ENCODE measurements around the gene HMGB4.

The HMGB4 gene, protein sequence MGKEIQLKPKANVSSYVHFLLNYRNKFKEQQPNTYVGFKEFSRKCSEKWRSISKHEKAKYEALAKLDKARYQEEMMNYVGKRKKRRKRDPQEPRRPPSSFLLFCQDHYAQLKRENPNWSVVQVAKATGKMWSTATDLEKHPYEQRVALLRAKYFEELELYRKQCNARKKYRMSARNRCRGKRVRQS

DNA sequence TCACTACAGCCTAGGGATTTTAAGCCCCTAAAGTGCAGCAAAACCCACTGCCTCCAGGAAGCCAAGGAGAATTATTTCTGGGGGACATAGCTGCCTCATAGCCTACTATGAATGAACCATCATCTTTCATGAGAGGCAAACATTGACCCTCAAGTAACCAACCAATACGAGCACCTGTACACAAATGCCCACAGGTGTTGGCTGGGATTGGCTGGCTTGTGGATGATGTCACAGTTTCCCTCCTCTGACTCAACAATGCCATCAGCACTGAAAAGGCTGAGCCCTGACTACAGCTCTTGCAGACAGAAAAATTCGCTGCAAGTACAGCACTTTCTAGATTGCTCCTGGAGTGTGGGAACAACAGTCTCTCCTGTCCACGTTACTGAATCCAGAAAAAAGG, at the start of gene HMGB4:
TSS of gene HMGB4 (plus strand) at position 301 of the 400 bp plus-strand sequence. CDS start 113 bp downstream, outside the sequence.
- DNase-seq = no peak

DNA sequence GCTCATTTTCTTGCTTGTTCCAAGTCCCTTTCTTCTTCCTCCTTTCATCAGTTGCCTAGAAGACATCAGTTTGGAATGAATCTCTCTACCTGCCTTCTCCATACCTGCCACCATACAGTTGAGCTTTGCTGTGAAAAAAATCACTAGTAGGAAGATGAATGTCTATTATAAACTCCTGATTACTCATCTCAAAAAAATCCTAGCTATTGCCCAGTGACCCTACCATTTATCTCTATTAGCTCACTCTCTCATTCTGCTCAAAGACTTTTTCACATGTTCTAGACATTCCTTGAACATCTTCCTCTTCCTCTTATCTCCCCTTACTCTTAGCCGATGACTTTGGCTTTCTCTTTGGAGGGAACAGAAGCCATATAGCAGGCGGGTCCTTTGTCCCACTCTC, 49.7 kb upstream of the HMGB4 start:
- no peak for DNase-seq

DNA sequence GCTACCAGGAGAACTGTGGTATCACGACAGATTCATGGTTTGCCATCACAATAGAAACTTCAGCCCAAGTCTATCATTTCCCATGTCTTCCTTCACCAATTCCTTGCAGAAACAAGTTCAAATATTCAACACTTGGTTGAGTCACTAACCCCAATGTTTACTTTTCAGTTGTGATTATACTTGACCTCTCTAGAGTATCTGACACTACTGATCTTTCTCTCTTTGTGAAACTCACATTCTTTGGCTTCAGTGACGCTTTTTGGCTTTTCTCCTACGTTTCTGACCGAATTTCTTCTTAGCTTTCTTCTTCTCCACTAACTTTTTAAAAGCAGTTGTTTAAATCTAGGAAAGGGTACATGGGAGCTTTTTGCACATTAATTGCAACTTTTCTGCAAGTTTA, 48.8 kb upstream of the HMGB4 start:
- DNase-seq = no peak

DNA sequence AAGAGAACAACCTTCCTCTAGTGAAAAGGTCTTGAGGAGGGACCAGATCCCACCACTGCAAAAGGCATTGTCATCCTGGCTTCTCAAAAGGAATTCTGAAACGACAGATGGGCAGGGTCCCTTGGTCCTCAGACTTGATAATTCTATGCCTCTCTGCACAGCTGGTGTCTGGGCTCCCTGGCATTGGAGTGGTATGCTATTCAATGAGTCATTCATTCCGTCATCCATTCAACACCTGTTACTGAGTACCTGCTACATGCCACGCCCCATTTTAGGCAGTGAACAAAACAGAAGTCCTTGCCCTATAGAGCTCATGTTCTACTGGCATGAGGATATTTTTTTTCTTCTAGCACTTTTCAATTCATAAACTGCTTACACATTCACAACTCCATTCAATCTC, 45.8 kb upstream of the HMGB4 start:
- no peak for DNase-seq

- DNase-seq = no peak
Observed at GRCh38 chr1:33819290-33819912, 44.5 kb upstream of the HMGB4 start.

GRCh38 chr1:33819913-33820311, 44.0 kb upstream of the HMGB4 start:
- DNase-seq = no peak

GRCh38 chr1:33820804-33821203, 43.1 kb upstream of the HMGB4 start:
- no peak for DNase-seq

DNA sequence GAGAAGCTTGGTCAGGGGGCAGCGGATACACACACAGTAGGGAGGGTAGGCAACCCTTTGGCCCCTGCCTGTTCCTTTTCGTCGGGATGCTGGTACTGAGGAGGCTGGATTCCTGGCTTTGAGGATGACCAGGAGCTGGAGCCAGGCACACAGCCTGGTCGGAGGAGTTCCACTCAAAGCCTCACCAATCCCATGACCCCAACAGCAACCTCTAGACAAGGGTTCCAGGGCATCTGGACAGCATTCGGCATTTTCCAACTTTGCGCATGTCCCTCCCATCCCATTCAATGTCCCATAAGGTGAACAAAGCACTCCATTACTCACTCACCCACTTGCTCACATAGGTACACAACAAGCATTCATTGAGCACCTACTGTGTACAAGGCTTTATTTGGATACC, 42.6 kb upstream of the HMGB4 start:
- no peak for DNase-seq

- DNase-seq = no peak
Observed at GRCh38 chr1:33822396-33822795, 41.5 kb upstream of the HMGB4 start.

GRCh38 chr1:33823401-33823800, 40.5 kb upstream of the HMGB4 start:
- DNase-seq = no peak

- DNase-seq = no peak
Observed at GRCh38 chr1:33823830-33824229, 40.0 kb upstream of the HMGB4 start.

DNA sequence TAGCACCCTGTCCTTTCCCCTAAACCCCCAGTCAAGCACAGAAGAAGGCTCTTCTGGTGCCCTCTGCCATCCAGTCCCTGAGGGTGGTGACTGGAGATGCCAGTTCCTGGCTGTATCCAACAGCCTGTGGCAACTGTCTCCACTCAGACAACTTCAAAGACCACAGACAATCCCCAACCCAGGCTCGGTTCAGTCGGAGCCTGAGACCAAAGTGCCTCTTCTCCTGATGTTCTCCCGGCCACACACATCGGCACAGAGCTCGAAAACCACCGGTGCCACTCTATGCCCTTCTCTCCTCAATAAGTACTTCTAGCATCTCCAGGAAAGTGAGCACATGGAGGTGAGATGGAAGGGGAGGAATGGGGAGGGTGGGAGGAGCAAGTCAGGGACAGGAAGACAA, 39.6 kb upstream of the HMGB4 start:
- no peak for DNase-seq

DNA sequence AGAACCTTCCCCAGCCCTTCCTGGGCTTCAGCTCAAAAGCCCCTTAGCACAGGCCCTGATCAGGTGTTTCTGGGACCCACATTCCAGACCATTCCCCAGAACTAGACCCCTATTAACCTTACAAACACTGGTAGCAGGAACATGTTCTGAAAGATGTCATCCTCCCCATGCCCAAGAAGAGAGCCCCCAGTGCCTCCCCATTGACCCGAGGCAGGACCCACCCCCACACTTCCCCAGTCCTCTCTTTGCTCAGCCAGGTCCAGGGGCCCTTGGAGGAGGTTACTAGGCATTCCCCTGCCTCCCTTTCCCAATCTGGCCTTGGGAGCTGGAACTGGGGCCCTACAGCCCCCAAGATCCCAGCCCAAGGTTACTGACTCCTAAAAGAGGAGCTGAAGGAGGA, 38.9 kb upstream of the HMGB4 start:
- DNase-seq = no peak

DNA sequence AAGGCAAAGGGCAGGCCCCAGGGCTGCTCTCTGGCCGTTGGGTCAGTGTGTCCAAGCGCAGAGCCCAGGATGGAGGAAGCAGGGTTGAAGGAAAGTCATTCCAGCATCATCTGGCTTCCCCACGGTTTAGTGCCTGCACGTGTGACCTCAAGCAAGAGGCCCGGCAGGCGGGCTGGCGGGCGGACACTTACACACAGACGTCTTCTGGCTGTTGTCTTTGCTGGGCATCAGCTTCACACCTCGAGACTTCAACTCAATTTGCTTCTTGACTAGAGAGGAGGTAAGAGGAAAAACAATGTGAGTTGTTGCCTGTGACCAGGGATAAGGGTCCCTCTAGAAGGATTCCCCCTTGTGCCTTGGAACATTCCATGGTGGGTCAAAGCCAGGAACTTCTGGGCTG, 38.4 kb upstream of the HMGB4 start:
- no peak for DNase-seq

GRCh38 chr1:33826311-33826710, 37.6 kb upstream of the HMGB4 start:
- no peak for DNase-seq

DNA sequence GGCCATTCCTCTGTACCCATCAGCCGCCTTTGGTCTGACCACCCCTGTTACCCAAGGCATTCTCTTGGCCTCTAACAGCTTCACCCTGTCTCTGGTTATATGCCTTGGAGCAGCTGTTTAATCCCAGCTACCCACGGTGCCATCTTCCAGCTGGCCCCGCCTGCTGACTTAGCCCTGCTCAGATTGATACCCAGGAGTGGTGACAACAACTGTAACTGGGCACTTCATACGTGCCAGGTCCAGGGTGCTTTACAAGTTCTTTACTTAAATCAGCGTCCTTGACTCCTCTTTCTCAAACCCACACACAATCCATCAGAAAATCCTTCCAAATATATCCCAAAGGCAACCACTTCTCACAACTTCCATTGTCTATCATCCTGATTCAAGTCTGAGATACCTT, 37.2 kb upstream of the HMGB4 start:
- no peak for DNase-seq

- DNase-seq = no peak
Observed at GRCh38 chr1:33828059-33828458, 35.8 kb upstream of the HMGB4 start.

DNA sequence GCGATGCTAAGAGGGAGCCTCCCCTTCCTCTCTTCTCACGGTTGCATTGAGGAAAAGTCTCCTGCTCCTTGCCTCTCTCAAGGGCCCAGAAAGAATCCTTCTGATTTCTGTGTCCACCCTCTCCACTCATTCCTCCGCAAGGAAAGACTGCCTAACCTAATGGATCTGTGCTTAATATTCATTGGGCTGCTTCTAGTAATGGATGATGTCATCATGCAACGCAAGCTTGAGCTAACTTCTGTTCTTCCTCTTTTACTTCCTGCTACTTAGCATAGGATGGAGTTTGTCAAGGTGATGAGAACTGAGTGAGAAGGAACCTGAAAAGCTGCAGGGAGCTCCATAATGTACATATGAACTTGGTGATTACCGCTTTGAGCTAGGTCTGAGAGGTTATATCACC, 35.2 kb upstream of the HMGB4 start:
- DNase-seq = no peak

GRCh38 chr1:33836911-33837310, 27.0 kb upstream of the HMGB4 start:
- no peak for DNase-seq

GRCh38 chr1:33837635-33838034, 26.2 kb upstream of the HMGB4 start:
- no peak for DNase-seq

DNA sequence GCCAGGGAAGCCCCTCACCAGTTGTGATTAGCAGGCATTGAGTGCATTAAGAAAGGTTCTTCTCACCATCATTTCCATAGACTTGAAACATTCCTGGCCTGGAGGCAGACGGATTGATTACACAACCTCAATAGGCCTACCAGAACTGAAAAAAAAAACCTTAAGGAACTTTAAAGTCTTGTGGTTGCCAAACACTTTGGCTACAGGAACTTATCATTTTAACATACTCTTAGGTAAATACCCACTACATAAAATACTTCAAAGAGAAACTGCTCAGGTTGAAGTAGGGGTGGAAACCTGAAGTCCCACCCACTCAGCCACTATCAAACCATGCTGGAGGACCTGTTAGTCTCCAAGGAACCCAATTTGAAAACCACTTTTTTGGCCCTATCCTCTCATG, 22.4 kb upstream of the HMGB4 start:
- DNase-seq = no peak

DNA sequence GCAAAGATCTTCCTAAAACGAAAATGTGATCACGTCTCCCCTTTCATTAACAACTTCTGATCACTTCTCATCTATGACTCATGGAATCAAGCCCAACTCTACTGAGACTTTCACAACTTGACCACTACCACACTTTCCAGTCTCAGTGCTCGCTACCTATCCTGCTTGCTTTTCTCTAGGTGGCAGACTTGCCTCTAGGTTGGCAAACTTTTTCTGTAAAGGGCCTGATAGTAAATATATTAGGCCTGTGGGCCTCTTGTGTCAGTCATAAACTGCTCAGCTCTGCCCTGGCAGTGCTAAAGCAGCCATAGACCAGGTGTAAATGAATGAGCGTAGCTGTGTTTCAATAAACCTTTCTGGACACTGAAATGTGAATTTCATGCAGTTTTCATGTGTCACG, 21.5 kb upstream of the HMGB4 start:
- no peak for DNase-seq

DNA sequence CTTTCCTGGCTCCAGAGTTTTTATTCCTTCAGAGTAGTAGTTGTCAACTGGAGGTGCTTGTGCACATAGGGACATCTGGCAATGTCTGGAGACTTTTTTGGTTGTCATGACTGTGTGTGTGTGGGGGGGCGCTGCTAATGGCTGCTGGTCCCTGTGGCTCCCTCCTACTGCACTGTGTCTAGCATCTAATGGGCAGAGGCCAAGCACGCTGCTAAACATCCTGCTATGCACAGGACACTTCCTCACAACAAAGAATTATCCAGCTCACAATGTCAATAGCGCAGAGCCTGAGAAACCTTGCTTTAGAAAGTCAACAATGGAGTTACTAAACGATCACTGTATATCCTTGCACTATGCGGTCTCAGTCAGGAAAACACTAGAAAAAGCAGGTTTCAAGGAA, 19.7 kb upstream of the HMGB4 start:
- DNase-seq = no peak

DNA sequence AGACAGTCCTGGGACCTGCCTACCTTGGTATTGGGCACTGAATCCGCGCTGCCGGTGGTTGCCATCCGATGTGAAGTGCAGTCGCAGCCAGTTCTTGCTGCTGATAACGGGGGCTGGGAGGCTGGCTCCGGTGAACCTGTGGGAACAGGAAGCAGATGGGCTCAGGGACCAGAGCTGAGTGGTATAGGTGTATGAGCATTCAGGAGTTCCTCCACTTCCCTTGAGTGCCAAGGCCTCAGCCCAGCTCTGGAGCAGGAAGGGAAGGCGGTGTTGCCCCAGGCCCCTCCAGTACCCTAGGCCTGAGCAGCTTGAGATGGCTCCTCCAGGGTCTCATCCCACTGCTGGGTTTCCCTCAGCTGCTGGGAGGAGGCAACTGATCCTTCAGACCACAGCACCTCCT, 17.0 kb upstream of the HMGB4 start:
- no peak for DNase-seq

- DNase-seq = no peak
Observed at GRCh38 chr1:33848205-33848937, 15.5 kb upstream of the HMGB4 start.
